GM12892 (cell line): ENCODE results near the gene CD69.

Experiments
- POLR2A ChIP-seq: IDR thresholded peaks from 2 replicates; pipeline ENCODE4 v1.6.1; 2011; ENCODE audit warnings: low read depth, low read length, control low read depth
- POLR2AphosphoS5 ChIP-seq: IDR thresholded peaks from 2 replicates; pipeline ENCODE4 v1.6.1; 2011; ENCODE audit warnings: low read depth, low read length, control low read depth

DNA sequence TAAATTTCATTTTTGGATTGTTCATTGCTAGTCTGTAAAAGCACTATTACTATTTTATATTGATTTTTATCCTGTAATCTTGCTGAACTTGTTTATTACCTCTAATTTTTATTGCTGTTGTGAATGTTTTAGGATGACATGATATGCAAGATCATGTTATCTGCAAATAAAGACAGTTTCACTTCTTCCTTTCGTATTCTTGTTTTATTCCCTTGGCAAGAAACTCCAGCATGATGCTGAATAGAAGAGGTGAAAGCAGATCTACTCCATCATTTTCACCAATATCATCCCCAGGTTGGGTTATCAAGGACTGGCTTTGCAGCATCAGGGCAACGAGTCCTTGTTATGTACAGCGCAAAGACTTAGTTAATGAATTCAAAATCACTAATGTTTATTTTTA is 25.1 kb downstream of the CD69 start:
- TF ChIP-seq POLR2A (no peak), POLR2AphosphoS5 (no peak)
